GM19035 (cell line): ENCODE measurements around the gene TROAP.

Experiments used
- ATAC-seq: cut with Tn5 transposase; IDR thresholded peaks from one replicate; pipeline ENCODE4 v1.9.1; 2021; ENCODE audit not compliant: unreplicated experiment

TROAP gene

DNA sequence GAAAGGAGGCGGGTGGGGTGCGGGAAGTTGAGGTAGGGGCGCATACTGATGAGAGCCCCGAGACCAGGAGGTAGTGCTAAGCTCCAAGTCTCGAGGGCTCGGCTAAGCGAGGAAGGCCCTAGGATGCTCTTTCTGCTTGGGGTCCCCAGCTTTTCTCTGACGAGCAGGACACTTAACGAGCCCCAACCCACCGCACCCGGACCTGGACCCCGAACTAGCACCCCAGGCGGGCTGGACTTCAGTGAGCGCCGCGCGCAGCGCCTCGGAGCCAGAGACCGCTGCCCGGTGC lies 18.7 kb downstream of the TROAP start:
- no peak for ATAC-seq

DNA sequence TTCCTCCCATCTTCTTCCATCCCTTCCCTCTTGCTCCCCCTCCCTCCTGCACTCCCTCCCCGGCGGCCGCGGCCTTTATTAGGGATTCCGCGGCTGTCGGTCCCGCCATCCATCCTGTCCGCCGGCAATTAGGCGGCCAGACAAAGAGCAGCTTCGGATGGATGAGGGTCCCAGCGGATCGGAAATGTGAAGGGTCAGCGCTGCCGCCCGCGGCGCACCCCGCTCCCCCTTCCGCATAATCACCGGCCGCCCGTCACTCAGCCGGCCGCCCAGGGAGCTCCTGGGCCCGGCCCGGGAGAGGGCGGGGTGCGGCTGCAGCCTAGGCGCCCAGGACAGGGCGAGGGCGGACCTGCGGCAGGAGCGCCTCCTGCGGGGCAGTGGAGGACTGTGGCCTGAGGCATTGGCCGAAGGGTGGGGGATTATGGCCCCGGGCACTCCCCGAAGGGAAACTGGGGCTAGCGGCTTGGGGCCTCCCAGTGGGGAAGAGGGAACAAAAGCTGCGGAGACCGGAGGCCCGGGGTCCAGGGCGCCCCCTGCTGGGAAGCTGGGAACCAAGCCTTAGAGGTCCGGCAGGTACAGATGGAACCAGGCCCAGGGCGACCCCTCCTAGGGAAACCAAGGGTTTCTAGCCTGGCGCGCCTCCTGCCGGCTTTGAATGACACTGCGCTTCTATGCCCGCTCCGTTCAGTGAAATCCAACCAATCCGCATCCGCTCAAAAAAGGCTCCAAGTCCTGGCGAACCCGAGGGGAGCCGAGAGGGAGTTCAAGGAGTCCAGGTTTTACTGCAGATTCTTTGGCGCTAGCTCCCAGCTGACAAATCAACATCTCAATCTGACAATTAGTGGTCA lies 19.2 kb downstream of the TROAP start:
- ATAC-seq: no peak

DNA sequence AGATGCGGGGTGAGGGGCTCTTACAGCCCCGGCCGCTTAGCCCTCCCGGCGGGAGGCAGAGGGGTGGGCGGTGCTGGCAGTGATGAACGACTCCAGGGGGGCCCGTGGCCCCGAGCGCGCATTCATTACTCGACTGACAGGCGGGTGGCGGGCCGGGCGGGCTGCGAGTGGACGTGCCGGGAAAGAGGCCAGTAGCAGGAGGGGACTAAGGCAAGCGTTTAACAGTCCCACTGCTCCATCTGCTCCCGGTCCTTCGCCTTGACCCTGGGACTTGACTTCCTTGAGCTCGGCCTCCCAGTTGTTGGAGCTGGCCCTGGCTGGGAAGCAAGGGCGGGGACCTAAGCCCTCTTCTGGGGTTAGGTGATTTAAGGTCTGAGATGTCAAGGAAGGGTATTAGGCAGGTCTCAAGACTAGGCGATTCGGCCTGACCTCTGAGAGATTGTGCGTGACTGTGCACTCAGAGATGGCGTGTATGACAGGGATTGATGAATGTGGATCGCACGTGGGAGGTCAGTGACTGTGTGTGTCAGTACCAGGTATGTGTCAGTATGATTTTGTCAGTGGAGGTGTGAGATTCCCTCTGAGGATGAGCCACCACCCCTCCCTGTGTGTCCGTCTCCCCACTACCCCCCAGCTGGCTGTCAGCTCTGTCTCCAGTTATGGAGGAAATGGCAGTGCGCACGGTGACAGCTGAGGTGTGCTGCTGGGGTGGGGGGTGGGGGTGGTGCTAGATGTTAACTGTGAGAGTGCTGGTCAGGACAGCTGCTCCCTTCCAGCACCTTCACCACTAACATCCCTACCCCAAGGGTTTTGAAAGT lies 20.1 kb downstream of the TROAP start:
- ATAC-seq: no peak

DNA sequence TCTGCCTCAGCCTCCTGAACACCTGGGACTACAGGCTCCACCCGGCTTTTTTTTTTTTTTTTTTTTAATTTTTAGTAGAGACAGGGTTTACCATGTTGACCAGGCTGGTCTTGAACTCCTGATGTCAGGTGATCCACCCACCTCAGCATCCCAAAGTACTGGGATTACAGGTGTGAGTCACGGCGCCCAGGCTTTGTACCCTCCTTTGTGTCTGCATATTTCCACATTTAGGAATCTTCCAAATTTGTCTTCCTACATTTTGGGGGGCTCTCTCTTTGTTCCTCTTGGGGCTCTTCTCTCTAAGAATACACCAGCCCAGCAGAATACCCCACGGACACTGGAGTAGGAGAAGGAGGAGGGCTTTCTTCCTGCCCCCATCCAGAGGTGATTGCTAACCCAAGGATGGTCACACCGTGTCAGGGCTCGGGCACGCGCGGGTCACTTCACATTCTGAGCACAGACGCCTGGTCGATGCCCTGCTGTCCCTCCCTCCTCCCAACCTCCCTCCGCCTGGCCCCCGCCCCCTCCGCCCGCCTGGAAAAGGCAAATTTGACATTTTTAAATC lies 21.5 kb downstream of the TROAP start:
- no peak for ATAC-seq

DNA sequence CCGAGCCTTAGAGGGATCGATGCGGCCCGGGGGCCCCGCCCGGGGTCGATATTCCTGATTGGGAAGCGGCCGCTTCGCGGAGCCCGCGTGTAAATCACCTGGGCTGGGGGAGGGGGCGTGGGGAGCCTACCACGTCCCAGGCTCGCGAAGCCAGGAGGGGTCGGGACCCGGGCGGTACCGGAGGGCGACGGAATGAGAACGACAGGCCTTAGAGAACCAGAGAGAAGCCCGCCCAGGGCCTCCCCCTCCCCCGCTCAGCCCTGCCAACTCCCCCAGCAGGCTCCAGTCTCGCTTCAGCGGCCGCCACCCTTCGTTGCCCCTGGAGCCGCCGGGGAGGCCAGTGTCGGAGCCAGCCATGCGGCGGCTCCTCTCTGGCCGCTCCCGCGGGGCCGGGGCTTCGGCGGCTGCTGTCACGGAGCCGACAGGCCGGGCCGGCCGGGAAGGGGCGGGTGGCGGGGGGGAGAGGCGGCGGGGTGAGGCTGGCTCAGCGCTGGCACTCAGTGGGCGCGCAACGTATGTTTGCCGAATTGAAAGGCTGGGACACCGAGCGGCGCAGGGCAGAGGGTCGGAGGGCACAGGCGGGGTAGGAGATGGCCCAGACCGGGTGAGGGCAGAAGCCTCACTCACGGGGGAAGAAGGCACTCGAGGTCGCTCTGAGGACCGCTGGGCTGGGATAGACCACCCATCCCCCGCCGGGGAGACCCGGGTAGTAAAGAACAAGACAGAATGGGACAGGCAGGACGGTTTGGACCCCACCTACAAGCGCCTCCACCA lies 22.2 kb downstream of the TROAP start:
- ATAC-seq: no peak

DNA sequence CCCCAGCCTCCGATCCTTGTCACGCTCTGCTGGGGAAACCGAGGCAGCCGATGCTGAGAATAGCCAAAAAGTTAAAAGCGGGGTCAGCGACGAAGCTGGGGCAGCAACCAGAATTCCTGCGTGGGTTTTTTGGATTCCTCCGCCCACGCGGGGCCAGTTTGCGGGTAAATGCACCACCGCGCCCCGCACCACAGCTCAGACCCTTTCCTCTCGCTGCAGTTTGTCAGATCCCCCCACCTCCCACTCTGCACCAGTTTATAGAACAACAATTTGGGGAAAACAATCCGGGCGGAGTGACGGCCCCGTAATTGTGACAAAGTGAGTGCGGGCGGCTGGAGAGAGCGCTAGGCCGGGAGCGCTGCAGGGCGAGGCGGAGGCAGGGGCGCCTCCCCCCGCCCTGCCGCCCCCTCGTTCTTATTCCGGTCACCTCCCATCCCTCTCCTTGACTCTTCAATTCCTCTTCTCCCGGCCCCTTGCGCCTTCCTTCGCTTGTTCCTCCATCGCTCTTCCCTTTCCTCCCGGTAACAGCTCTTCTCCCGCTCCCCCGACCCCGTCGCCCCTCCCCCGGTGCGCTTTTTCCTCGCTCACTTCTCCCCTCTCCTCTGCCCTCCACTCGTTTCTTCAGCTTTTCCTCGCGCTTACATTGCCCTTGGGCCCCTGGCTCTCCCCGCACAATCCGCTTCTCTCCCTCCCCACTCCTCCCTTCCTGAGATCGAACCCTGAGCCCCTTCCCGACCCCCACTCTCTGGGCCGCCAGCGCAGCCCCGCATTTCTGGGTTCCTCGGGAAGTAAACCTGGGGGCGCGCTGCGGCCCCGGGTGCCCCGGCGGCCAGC lies 23.0 kb downstream of the TROAP start:
- no peak for ATAC-seq

DNA sequence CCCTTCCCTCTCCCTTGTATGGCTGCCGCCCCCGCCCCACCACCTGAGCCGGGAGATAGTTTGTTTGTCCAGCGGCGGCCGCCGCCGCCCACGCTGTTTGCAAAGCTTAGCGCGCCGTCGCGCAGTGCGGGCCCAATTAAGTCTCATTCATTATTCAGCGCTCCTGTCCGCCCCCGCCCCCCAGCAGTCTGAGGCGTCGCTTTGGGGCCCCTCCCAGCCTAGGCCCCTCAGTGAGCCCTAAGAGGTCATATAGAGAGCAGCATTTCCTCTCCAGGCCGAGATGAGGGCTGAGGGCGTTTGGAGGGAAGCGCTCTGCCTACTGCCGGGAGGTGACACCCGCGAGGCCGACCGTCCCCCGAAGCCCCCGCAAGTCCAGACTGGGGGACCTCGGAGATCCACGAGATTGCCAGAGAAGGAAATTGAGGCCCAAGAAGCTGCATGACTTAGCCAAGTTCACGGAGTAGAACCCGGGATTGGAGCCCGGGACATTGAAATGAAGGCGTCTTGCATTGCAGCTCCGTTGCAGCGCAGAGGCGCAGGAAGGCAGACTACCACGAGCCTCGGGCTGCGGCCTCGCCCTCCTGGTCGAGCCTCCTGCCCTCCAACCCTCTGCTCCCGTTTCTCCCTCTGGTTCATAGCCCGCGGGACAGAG lies 23.7 kb downstream of the TROAP start, which contains the start of gene DNAJC22:
DNAJC22 (plus strand) TSS at position 230 of the 652 bp plus-strand sequence. CDS start 1,985 bp downstream, outside the sequence.
- ATAC-seq: no peak

DNA sequence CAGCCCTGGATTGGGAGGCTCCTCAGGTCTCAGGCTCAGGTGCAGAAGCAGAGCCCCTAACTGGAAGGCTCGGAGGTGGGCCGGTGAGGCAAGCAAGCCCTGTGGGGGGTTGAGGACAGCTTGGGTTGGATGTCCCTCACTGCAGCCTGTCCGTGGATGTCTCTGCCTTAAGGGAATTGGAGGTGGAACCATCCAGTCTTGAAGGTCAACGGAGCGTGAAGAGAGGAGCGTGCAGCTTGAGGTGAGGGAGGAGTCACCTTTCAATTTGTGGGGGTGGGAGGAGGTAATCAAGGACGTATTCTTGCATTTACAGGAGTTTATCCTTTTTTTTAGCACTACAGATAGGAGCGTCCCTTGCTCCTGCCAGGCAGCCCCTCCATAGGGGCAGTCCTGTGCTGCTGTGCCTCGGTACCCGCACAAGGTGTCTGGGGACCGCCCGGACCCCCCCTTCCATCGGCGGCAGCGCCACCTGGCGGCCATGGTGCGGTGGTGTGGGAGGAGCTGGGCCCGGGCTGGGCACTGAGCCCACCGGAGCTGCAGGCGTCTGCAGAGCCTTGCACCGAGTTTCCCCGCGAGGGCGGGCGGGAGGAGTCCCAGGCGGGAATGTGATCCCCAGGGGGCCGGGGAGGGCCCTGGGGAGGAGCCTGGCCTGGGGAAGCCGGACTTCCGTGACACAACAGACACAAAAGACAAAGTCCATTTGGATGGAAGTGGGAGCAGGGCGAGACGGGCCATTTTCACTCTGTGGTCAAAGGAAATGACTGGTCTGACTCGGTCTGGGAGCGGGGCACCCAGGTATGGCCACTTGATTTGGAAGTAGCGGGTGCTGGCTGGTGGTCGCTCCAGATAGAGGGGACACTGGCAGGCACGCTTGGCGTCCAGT lies 24.5 kb downstream of the TROAP start:
- no peak for ATAC-seq

DNA sequence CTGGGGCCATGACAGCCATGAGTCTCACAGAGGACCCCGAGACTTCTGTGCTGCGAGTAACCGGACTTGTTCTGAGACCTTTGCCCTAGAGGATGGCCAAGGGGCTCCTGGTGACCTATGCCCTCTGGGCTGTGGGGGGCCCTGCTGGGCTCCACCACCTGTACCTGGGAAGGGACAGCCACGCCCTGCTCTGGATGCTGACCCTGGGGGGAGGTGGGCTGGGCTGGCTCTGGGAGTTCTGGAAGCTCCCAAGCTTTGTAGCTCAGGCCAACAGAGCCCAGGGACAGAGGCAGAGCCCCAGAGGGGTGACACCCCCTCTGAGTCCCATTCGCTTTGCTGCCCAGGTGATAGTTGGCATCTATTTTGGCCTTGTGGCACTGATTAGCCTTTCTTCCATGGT lies 25.7 kb downstream of the TROAP start:
- ATAC-seq: no peak

DNA sequence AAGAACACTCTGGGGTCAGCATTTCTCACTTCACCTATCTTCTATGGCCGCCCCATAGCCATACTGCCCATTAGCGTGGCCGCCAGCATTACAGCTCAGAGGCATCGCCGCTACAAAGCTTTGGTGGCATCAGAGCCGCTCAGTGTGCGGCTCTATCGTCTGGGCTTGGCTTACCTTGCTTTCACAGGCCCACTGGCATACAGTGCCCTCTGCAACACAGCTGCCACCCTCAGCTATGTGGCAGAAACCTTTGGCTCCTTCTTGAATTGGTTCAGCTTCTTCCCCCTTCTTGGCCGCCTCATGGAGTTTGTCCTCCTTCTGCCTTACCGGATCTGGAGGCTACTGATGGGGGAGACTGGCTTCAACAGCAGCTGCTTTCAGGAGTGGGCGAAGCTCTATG lies 26.2 kb downstream of the TROAP start:
- ATAC-seq: no peak

DNA sequence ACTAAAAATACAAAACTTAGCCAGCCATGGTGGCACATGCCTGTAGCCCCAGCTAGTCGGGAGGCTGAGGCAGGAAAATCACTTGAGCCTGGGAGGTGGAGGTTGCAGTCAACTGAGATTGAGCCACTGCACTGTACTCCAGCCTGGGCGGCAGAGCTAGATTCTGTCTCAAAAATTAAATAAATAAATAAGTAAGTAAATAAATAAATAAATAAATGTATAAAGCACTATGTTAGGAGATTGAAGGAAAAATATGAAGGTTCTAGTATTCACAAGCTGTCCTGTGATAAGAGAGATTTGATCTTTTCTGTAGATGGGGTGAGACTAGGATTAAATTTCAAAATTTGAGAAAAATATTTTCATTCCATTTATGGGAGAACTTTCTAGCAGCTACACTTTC lies 29.3 kb downstream of the TROAP start:
- no peak for ATAC-seq

DNA sequence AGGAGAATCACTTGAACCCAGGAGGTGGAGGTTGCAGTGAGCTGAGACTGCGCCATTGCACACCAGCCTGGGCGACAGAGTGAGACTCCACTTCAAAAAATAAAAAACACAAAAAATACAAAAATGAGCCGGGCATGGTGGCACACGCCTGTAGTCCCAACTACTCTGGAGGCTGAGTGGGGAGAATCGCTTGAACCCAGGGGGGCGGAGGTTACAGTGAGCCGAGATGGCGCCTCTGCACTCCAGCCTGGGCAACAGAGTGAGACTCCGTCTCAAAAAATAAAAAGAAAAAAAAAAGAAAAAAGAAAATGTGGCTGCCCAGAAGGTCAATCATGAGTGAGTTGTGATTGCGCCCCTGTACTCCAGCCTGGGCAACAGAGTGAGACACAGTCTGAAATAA lies 32.9 kb downstream of the TROAP start:
- no peak for ATAC-seq

DNA sequence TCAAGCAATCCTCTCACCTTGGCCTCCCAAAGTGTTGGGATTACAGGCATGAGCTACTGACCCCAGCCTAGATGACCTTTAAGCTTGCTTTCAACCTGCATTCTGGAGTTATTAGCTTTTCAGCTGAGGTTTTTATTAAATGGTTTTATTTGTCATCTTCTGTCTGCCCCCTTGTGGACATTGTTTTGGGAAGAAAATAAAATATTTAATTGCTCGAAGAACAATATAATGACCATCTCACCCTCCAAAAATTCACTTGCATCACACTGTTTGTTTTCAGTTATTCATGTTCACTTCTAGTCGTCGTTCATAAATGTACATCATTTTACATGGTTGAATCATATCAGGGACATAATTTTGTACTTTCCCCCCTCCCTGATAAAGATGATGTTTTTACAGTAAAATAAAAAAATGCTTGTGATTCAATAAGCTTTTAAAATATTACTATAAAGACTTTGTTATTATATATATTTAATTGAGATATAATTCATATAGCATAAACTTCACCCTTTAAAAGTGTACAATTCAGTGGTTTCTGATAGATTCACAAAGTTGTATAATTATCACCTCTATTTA lies 34.1 kb downstream of the TROAP start:
- no peak for ATAC-seq

DNA sequence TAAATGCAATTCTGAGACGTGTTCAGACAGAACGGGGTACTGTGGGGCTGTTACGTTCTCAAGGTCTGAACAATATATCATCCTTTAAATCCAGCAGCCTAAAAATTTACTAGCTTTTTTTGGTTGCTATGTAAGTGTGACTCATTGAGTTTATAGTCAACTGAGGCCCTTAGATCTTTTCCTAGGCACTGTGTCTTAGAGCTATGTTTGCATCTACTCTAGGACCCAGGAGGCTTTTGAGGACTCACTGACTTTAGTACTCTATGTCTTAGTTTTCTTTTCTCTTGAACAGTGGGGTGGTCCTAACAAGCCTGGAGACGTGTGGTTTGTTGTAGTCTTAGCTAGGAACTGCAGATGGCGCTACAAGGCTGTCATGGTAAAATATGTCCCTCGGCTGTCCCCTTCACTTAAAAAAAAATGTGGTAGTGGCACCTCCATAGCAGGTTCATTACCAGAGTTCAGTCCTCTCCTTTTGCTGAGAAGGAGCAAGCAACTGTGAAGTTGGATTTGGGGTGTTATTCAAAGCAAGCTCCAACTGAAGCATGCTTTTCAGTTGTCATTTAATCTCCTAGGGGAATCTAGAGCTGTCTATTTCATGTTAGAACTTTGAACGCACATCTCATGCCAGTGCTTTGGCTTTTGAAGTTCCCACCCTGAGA lies 35.6 kb downstream of the TROAP start:
- no peak for ATAC-seq

DNA sequence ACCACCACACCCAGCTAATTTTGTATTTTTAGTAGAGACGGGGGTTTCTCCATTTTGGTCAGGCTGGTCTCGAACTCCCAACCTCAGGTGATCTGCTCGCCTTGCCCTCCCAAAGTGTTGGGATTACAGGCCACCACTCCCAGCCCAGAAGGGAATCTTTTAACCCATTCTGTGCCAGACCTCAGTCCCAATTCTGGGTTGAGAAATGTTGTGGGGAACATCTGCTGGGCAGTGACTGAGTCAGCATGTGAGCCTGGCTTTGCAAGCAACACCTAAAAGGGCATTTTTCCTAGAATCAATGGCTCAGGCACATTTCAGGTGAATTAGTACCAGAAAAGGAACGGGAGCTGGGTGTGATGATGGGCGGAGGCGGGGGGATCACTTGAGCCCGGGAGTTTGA lies 36.6 kb downstream of the TROAP start:
- ATAC-seq: no peak

DNA sequence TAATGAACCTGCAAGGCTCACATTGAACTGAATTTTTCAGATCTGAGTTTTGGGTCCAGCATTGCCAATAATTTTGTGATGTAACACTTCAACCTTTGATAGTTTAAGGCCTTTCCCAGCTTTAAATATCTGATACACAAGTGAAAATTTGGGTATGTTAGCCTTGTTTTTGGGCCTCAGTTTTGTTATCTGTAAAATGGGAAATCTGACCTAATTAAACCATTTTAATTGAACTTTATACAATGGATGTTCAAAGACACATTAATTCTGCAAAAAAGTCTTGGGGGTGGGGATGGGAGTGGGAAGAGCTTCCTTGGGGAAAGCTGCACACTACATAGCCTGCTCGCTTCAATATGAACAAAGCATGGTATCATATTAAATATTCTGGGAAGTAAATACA lies 39.0 kb downstream of the TROAP start:
- no peak for ATAC-seq

DNA sequence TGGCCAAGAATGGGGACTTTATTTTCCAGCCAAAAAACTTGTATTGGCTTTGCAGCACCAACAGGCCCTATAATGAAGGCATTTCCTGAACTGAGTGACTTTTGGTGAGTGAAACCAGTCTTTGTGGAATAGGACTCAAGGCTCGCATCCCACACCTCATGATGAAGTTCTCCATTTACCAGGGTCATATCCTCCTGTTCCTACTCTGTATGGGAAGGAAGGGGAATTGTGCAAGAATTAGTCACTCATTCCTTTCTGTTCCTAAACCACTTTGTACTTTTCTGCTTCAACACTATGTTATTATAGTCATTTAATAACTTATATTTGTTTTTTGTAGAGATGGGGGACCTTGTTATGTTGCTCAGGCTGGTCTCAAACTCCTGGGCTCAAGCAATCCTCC lies 41.9 kb downstream of the TROAP start:
- ATAC-seq: no peak

DNA sequence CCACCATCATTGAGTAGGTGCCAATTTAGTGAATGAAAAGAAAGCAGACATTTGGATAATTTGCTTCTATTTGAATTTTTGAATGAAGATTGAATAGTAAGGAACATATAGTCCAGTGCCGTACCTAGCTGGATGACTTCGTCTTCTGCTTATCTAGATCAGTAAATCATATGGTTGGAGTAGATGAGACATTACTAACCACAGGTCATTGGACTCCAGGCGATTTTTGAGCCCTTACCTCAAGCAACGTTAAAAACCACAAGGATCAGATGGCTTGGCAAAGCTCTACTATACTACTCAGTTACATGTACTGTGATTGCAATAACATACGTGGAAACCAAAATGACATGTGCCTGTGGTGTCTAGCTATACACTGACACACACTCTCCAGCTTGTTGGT lies 42.5 kb downstream of the TROAP start:
- ATAC-seq: no peak
